A549 (cell line): ENCODE measurements around the gene C17orf78. TPM values are rescaled to one million over a fixed set of nuclear protein-coding genes. Genes with fewer than 3 reads are reported as not detected.

ENCODE experiments used
- BHLHE40 ChIP-seq: IDR thresholded peaks from 2 replicates; pipeline ENCODE4 v1.6.1; 2012; ENCODE audit warnings: low read depth, low read length, inconsistent platforms
- CBX2 ChIP-seq: fragments of 200-600 bp; sonication (generic); IDR thresholded peaks from 2 replicates; pipeline ENCODE4 v1.6.1; 2016; ENCODE audit warnings: low read depth, mild to moderate bottlenecking, borderline replicate concordance
- CBX8 ChIP-seq: fragments of 200-600 bp; sonication (generic); IDR thresholded peaks from 2 replicates; pipeline ENCODE4 v1.6.1; 2016
- CEBPB ChIP-seq, 2 experiments: fragments of >200 bp in 1 of 2; sonication (Bioruptor Twin) in 1 of 2; formaldehyde crosslinking in 1 of 2; IDR thresholded peaks; 2 replicates each; pipeline ENCODE4 v1.6.1; 2012 to 2016
- CHD2 ChIP-seq: fragments of 150-350 bp; IDR thresholded peaks from 2 replicates; pipeline ENCODE4 v1.6.1; 2014; ENCODE audit warnings: low read length; ENCODE audit not compliant: partially characterized antibody
- CHD4 ChIP-seq: fragments of 200-600 bp; sonication (generic); IDR thresholded peaks from 2 replicates; pipeline ENCODE4 v1.6.1; 2016; ENCODE audit warnings: antibody characterized with exemption, mild to moderate bottlenecking, borderline replicate concordance
- EHMT2 ChIP-seq: fragments of 200-600 bp; sonication (generic); IDR thresholded peaks from 2 replicates; pipeline ENCODE4 v1.6.1; 2016; ENCODE audit warnings: antibody characterized with exemption, low read depth, mild to moderate bottlenecking, moderate library complexity
- EP300 ChIP-seq, 2 experiments: fragments of >200 bp; sonication (Bioruptor Twin); formaldehyde crosslinking; IDR thresholded peaks; 2 replicates in 1 of 2; 3 replicates in 1 of 2; pipeline ENCODE4 v1.6.1; 2016 to 2017
- ESRRA ChIP-seq: fragments of 150-350 bp; IDR thresholded peaks from 2 replicates; pipeline ENCODE4 v1.6.1; 2014; ENCODE audit warnings: mild to moderate bottlenecking, low read length, borderline replicate concordance
- FOSB ChIP-seq: fragments of 250-450 bp; sonication (Bioruptor Pico); IDR thresholded peaks from 2 replicates; pipeline ENCODE4 v1.5.0; 2020; ENCODE audit warnings: mild to moderate bottlenecking, moderate library complexity
- FOSL2 ChIP-seq, 2 experiments: fragments of 450-650 bp in 1 of 2; fragments of >200 bp in 1 of 2; sonication (Bioruptor Twin) in 1 of 2; formaldehyde crosslinking; IDR thresholded peaks; 2 replicates each; pipeline versions ENCODE4 v1.5.0 to v1.6.1; 2016 to 2020; ENCODE audit warnings: mild to moderate bottlenecking in 1 of 2, moderate library complexity in 1 of 2
- HEYL ChIP-seq: fragments of 250-450 bp; sonication (Bioruptor Pico); IDR thresholded peaks from 2 replicates; pipeline ENCODE4 v1.8.0; 2021; ENCODE audit warnings: mild to moderate bottlenecking, moderate library complexity
- HOXA7 ChIP-seq: fragments of 250-450 bp; sonication (Bioruptor Pico); IDR thresholded peaks from 2 replicates; pipeline ENCODE4 v1.5.0; 2020; ENCODE audit warnings: mild to moderate bottlenecking, moderate library complexity
- HOXB5 ChIP-seq: fragments of 250-450 bp; sonication (Bioruptor Pico); IDR thresholded peaks from 2 replicates; pipeline ENCODE4 v1.5.0; 2020; ENCODE audit warnings: mild to moderate bottlenecking, moderate library complexity
- JUNB ChIP-seq: fragments of >200 bp; sonication (Bioruptor Twin); formaldehyde crosslinking; IDR thresholded peaks from 2 replicates; pipeline ENCODE4 v1.6.1; 2016
- KDM5A ChIP-seq: fragments of 200-600 bp; sonication (generic); IDR thresholded peaks from 2 replicates; pipeline ENCODE4 v1.6.1; 2016; ENCODE audit warnings: antibody characterized with exemption, mild to moderate bottlenecking
- MAFK ChIP-seq: fragments of 450-650 bp; IDR thresholded peaks from 2 replicates; pipeline ENCODE4 v1.6.1; 2014; ENCODE audit not compliant: partially characterized antibody
- MYC ChIP-seq: IDR thresholded peaks from 2 replicates; pipeline ENCODE4 v1.6.1; 2012; ENCODE audit warnings: mild to moderate bottlenecking, inconsistent platforms, low read length, improper control_type of control experiment, borderline replicate concordance
- NFE2L2 ChIP-seq: fragments of 150-350 bp; conservative IDR thresholded peaks from 2 replicates; pipeline ENCODE4 v1.6.1; 2014; ENCODE audit warnings: low read length
- NPAS2 ChIP-seq: fragments of 250-450 bp; sonication (Bioruptor Pico); IDR thresholded peaks from 2 replicates; pipeline ENCODE4 v1.8.0; 2022; ENCODE audit warnings: mild to moderate bottlenecking, moderate library complexity, borderline replicate concordance
- NR3C1 ChIP-seq: fragments of >200 bp; sonication (Bioruptor Twin); formaldehyde crosslinking; IDR thresholded peaks from 3 replicates; pipeline ENCODE4 v1.6.1; 2017
- PHF8 ChIP-seq: fragments of 200-600 bp; sonication (generic); IDR thresholded peaks from 2 replicates; pipeline ENCODE4 v1.6.1; 2016; ENCODE audit warnings: low read depth, mild to moderate bottlenecking, antibody characterized with exemption, moderate library complexity, borderline replicate concordance
- POLR2AphosphoS2 ChIP-seq: conservative IDR thresholded peaks from 2 replicates; pipeline ENCODE4 v1.6.1; 2012; ENCODE audit warnings: low read length, improper control_type of control experiment, inconsistent platforms
- RARB ChIP-seq: fragments of 250-450 bp; sonication (Bioruptor Pico); IDR thresholded peaks from 2 replicates; pipeline ENCODE4 v1.8.0; 2021; ENCODE audit warnings: mild to moderate bottlenecking, moderate library complexity
- RFX5 ChIP-seq: fragments of 450-650 bp; IDR thresholded peaks from 2 replicates; pipeline ENCODE4 v1.7.1; 2014; ENCODE audit warnings: antibody characterized with exemption, mild to moderate bottlenecking, moderate library complexity
- TFCP2L1 ChIP-seq: fragments of 250-450 bp; sonication (Bioruptor Pico); IDR thresholded peaks from 2 replicates; pipeline ENCODE4 v1.5.0; 2021; ENCODE audit warnings: mild to moderate bottlenecking
- ZC3H11A ChIP-seq: fragments of 450-650 bp; IDR thresholded peaks from 2 replicates; pipeline ENCODE4 v1.6.1; 2014; ENCODE audit warnings: antibody characterized with exemption, mild to moderate bottlenecking
- ZNF302 ChIP-seq: fragments of 250-450 bp; sonication (Bioruptor Pico); IDR thresholded peaks from 2 replicates; pipeline ENCODE4 v1.9.0; 2021; ENCODE audit warnings: inconsistent platforms, mild to moderate bottlenecking, moderate library complexity
- polyA plus RNA-seq, 4 experiments: library from polyadenylated mRNA; depleted of rRNA in 3 of 4; stranded (reverse); fragments of >200 nt; fragmentation: RNase III in 1 of 4; extraction: RNeasy Plus Mini Kit Qiagen cat#74134 plus additional on column Dnase treatment in 1 of 4; gene quantifications; 2 replicates in 3 of 4; 3 replicates in 1 of 4; pipeline ENCODE4 v1.2.3, GENCODE V29; 2011 to 2017
- TF ChIP-seq, protein P1 (sequence below): IDR thresholded peaks from 2 replicates; pipeline ENCODE4 v1.6.1; 2012; ENCODE audit warnings: low read depth, borderline replicate concordance
- TF ChIP-seq, protein P2 (sequence below): fragments of >200 bp; sonication (Bioruptor Twin); formaldehyde crosslinking; IDR thresholded peaks from 3 replicates; pipeline ENCODE4 v1.5.1; 2016
- TF ChIP-seq, protein P3 (sequence below): fragments of 200-600 bp; sonication (generic); IDR thresholded peaks from 2 replicates; pipeline ENCODE4 v1.6.1; 2016; ENCODE audit warnings: antibody characterized with exemption, mild to moderate bottlenecking, moderate library complexity
- TF ChIP-seq, protein P4 (sequence below): fragments of 250-450 bp; sonication (Bioruptor Pico); IDR thresholded peaks from 2 replicates; pipeline ENCODE4 v1.5.0; 2021; ENCODE audit warnings: mild to moderate bottlenecking, moderate library complexity, borderline replicate concordance
- TF ChIP-seq, protein P5 (sequence below): fragments of >200 bp; sonication (Bioruptor Twin); formaldehyde crosslinking; IDR thresholded peaks from 3 replicates; pipeline ENCODE4 v1.6.1; 2016

C17orf78 gene
- polyA plus RNA-seq, 2 of the 4 experiments (the other 2 are of a cell fraction): not detected

DNA sequence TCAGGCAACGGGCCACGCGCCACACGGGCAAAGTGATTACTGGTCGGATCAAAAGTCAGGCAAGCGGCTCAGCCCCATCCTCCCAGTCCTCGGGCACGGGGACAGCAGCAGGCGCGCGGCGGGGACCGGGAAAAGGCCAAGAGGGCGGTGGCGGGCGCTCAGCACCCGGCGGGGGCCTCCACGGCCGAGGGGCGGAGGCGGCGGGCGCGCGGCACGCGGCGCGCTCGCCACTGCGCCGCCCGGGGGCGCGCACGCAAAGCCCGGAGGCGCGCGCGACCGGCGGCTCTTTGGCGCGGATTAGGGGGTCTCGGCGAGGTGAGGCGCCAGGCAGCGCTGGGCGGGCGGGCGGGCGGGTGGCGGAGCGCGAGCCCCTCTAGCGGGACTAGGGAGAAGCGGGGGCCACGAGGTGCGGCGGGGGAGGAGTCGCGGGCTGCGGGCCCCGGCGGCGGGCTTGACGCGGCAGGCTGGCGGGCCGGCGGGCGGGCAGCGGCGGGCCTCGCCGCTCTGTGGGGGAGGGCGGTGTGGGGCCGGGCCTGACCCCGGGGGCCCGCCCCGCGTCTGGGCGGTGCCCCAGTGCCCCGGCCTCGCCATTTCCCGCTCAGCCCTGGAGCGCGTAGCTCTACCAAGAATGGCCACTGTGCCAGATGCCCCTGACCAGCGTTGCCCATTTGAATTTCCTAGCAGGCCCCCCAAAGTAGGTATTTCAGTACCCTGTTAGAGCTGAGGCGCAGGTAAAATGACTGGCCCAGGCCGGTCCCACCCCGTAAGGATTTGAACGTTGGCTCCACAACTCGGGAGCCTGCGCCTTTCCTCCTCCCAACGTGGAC lies 31.1 kb downstream of the C17orf78 start, which contains the start of the genes ACACA and TADA2A (continued):
- no peak for TF ChIP-seq ZC3H11A
- no peak for TF ChIP-seq RFX5
- TF ChIP-seq MYC: peak; percentile 34; the same call in 1 of the 2 replicates
- TF ChIP-seq, protein P1, sequence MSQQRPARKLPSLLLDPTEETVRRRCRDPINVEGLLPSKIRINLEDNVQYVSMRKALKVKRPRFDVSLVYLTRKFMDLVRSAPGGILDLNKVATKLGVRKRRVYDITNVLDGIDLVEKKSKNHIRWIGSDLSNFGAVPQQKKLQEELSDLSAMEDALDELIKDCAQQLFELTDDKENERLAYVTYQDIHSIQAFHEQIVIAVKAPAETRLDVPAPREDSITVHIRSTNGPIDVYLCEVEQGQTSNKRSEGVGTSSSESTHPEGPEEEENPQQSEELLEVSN: peak; percentile 98
- TF ChIP-seq TFCP2L1 (CRISPR knock-in tag): 0 out of 2 replicates have a peak, but pooled peaks have one; percentile 31
- TF ChIP-seq ZNF302: no peak
- no peak for TF ChIP-seq NPAS2 (CRISPR knock-in tag)
- TF ChIP-seq, protein P2, sequence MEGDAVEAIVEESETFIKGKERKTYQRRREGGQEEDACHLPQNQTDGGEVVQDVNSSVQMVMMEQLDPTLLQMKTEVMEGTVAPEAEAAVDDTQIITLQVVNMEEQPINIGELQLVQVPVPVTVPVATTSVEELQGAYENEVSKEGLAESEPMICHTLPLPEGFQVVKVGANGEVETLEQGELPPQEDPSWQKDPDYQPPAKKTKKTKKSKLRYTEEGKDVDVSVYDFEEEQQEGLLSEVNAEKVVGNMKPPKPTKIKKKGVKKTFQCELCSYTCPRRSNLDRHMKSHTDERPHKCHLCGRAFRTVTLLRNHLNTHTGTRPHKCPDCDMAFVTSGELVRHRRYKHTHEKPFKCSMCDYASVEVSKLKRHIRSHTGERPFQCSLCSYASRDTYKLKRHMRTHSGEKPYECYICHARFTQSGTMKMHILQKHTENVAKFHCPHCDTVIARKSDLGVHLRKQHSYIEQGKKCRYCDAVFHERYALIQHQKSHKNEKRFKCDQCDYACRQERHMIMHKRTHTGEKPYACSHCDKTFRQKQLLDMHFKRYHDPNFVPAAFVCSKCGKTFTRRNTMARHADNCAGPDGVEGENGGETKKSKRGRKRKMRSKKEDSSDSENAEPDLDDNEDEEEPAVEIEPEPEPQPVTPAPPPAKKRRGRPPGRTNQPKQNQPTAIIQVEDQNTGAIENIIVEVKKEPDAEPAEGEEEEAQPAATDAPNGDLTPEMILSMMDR: no peak
- TF ChIP-seq, protein P3, sequence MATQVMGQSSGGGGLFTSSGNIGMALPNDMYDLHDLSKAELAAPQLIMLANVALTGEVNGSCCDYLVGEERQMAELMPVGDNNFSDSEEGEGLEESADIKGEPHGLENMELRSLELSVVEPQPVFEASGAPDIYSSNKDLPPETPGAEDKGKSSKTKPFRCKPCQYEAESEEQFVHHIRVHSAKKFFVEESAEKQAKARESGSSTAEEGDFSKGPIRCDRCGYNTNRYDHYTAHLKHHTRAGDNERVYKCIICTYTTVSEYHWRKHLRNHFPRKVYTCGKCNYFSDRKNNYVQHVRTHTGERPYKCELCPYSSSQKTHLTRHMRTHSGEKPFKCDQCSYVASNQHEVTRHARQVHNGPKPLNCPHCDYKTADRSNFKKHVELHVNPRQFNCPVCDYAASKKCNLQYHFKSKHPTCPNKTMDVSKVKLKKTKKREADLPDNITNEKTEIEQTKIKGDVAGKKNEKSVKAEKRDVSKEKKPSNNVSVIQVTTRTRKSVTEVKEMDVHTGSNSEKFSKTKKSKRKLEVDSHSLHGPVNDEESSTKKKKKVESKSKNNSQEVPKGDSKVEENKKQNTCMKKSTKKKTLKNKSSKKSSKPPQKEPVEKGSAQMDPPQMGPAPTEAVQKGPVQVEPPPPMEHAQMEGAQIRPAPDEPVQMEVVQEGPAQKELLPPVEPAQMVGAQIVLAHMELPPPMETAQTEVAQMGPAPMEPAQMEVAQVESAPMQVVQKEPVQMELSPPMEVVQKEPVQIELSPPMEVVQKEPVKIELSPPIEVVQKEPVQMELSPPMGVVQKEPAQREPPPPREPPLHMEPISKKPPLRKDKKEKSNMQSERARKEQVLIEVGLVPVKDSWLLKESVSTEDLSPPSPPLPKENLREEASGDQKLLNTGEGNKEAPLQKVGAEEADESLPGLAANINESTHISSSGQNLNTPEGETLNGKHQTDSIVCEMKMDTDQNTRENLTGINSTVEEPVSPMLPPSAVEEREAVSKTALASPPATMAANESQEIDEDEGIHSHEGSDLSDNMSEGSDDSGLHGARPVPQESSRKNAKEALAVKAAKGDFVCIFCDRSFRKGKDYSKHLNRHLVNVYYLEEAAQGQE: no peak; the same call in 1 of the 2 replicates
- TF ChIP-seq CEBPB (IDR thresholded peaks at IDR 0.05): no peak
- TF ChIP-seq RARB: 0 out of 2 replicates have a peak, but pooled peaks have one; percentile 54
- no peak for TF ChIP-seq NR3C1
- no peak for TF ChIP-seq NFE2L2
- TF ChIP-seq ESRRA: no peak
- TF ChIP-seq HEYL (CRISPR knock-in tag): no peak
- TF ChIP-seq CHD4: no peak
- TF ChIP-seq EP300 (IDR thresholded peaks at IDR 0.05): no peak
- peak; percentile 84 for TF ChIP-seq HOXB5 (CRISPR knock-in tag)
- TF ChIP-seq, protein P4, sequence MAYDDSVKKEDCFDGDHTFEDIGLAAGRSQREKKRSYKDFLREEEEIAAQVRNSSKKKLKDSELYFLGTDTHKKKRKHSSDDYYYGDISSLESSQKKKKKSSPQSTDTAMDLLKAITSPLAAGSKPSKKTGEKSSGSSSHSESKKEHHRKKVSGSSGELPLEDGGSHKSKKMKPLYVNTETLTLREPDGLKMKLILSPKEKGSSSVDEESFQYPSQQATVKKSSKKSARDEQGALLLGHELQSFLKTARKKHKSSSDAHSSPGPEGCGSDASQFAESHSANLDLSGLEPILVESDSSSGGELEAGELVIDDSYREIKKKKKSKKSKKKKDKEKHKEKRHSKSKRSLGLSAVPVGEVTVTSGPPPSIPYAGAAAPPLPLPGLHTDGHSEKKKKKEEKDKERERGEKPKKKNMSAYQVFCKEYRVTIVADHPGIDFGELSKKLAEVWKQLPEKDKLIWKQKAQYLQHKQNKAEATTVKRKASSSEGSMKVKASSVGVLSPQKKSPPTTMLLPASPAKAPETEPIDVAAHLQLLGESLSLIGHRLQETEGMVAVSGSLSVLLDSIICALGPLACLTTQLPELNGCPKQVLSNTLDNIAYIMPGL (CRISPR knock-in tag): no peak
- no peak for TF ChIP-seq POLR2AphosphoS2
- no peak for TF ChIP-seq FOSL2 (IDR thresholded peaks at IDR 0.05)
- peak; percentile 31; the same call in 1 of the 2 replicates for TF ChIP-seq FOSL2 (CRISPR knock-in tag; IDR thresholded peaks at IDR 0.05)
- TF ChIP-seq, protein P5, sequence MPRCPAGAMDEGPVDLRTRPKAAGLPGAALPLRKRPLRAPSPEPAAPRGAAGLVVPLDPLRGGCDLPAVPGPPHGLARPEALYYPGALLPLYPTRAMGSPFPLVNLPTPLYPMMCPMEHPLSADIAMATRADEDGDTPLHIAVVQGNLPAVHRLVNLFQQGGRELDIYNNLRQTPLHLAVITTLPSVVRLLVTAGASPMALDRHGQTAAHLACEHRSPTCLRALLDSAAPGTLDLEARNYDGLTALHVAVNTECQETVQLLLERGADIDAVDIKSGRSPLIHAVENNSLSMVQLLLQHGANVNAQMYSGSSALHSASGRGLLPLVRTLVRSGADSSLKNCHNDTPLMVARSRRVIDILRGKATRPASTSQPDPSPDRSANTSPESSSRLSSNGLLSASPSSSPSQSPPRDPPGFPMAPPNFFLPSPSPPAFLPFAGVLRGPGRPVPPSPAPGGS: peak; percentile 95; the same call in 2 of the 3 replicates
- TF ChIP-seq FOSB: peak; percentile 45; the same call in 1 of the 2 replicates
- TF ChIP-seq BHLHE40: no peak
- TF ChIP-seq MAFK: no peak
- peak; percentile 78; the same call in 1 of the 2 replicates for TF ChIP-seq HOXA7 (CRISPR knock-in tag)
- peak; percentile 94; the same call in 1 of the 2 replicates for TF ChIP-seq PHF8
- TF ChIP-seq CBX2: no peak
- TF ChIP-seq KDM5A: no peak
- no peak for TF ChIP-seq CHD2
- no peak for TF ChIP-seq EHMT2
- TF ChIP-seq CBX8: no peak
- no peak for TF ChIP-seq JUNB
